ENCODE results near the gene MMP20.
"Not testable (repeated sequence)": the region's sequence is repeated elsewhere in the genome, so short reads cannot be mapped to it uniquely, and the experiment has no call there.

The MMP20 gene

GRCh38 chr11:102625177-102625576 lies at the start of gene MMP20:
Gene MMP20, minus strand, starts transcription at chr11:102625332. Its CDS starts 13 bp downstream, at chr11:102625319.
- no peak for DNase-seq (ENCODE audit: low read depth, low spot score)

- no peak for DNase-seq (ENCODE audit: low read depth, low spot score)
These were observed 44.5 kb upstream of the MMP20 start for GRCh38 chr11:102669664-102670063.

GRCh38 chr11:102666331-102666957 lies 41.3 kb upstream of the MMP20 start:
- no peak for DNase-seq (ENCODE audit: low read depth, low spot score)

- no peak for DNase-seq (ENCODE audit: low read depth, low spot score)
These were observed 39.0 kb upstream of the MMP20 start for GRCh38 chr11:102664001-102664752.

- no peak for DNase-seq (ENCODE audit: low read depth, low spot score)
These were observed 37.5 kb upstream of the MMP20 start for GRCh38 chr11:102662607-102663006.

GRCh38 chr11:102661040-102661439 lies 35.9 kb upstream of the MMP20 start:
- no peak for DNase-seq (ENCODE audit: low read depth, low spot score)

GRCh38 chr11:102656528-102656927 lies 31.4 kb upstream of the MMP20 start:
- no peak for DNase-seq (ENCODE audit: low read depth, low spot score)

GRCh38 chr11:102655547-102655946 lies 30.4 kb upstream of the MMP20 start:
- DNase-seq (ENCODE audit: low read depth, low spot score): no peak

GRCh38 chr11:102654761-102655160 lies 29.6 kb upstream of the MMP20 start:
- DNase-seq (ENCODE audit: low read depth, low spot score): no peak

GRCh38 chr11:102653744-102654291 lies 28.7 kb upstream of the MMP20 start:
- no peak for DNase-seq (ENCODE audit: low read depth, low spot score)

- no peak for DNase-seq (ENCODE audit: low read depth, low spot score)
These were observed 22.3 kb upstream of the MMP20 start for GRCh38 chr11:102647430-102647829.

- DNase-seq (ENCODE audit: low read depth, low spot score): no peak
These were observed 18.8 kb upstream of the MMP20 start for GRCh38 chr11:102643941-102644340.

- DNase-seq (ENCODE audit: low read depth, low spot score): no peak
These were observed 15.8 kb upstream of the MMP20 start for GRCh38 chr11:102640946-102641345.

GRCh38 chr11:102639656-102640055 lies 14.5 kb upstream of the MMP20 start:
- no peak for DNase-seq (ENCODE audit: low read depth, low spot score)

- DNase-seq (ENCODE audit: low read depth, low spot score): no peak
These were observed 12.6 kb upstream of the MMP20 start for GRCh38 chr11:102637731-102638130.

GRCh38 chr11:102633385-102634026 lies 8.4 kb upstream of the MMP20 start:
- DNase-seq (ENCODE audit: low read depth, low spot score): no peak

- no peak for DNase-seq (ENCODE audit: low read depth, low spot score)
These were observed 6.9 kb upstream of the MMP20 start for GRCh38 chr11:102632026-102632425.

GRCh38 chr11:102630598-102631448 lies 5.7 kb upstream of the MMP20 start:
- no peak for DNase-seq (ENCODE audit: low read depth, low spot score)

- DNase-seq (ENCODE audit: low read depth, low spot score): not testable (repeated sequence)
These were observed 4.8 kb upstream of the MMP20 start for GRCh38 chr11:102629908-102630307.

- no peak for DNase-seq (ENCODE audit: low read depth, low spot score)
These were observed 1.5 kb upstream of the MMP20 start for GRCh38 chr11:102626676-102627075.

GRCh38 chr11:102623998-102624397 lies 1.1 kb downstream of the MMP20 start:
- no peak for DNase-seq (ENCODE audit: low read depth, low spot score)

- no peak for DNase-seq (ENCODE audit: low read depth, low spot score)
These were observed 2.0 kb downstream of the MMP20 start for GRCh38 chr11:102623128-102623527.

All from brain pericyte (primary cell).